ENCODE data around the gene LDLRAD4.

LDLRAD4 gene

DNA sequence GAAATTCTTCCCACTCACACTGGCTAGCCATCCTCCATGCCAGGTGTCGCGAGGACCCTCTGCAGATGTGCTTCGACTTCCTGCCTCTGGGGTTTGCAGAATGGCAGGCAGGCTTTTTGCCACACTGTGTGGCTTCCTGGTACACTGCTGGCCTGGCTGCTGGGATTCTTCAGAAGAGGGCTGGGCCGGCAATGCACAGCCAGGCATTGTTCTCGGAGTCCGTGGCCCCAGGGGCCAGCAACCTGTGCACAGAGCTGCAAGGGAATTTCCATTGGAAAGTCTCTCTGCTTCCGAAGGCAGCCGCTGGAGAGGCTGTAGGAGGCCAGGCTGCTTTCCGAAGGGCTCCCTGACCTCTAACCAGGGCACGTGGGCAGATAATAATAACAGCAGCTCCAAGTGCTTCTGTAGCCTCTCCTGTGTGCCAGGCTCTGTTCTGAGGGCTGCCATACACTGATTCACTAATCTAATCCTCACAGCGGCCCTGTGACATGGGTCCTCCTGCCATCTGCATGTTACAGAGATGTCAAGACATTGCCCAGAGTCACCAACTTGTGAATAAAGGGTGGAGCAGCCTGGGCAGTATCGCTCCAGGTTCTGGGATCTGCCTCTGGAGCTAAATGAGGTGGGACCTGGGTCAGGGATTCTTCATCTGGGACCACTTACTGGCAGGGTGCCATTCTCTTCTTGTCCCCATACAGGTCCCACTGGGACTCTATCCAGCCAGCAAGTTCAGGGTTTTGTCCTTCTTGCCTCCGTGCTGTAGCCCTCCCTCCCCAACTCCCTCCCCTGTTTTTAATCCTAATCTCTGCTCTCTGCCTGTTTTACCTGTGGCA lies 5.0 kb downstream of the LDLRAD4 start:
- no peaks in the 10 kb centered on the region for H3K9me3 ChIP-seq (ENCODE audit: insufficient read depth, low read length, severe bottlenecking)
- H3K4me3 ChIP-seq (ENCODE audit: low read depth in 1 of 2, low read length in 2 of 2): no peak overlapping the region; a peak in 1 of 4 replicates
- peak overlapping the region; percentile 44; the same call in 1 of the 2 replicates for H3K4me2 ChIP-seq (ENCODE audit: insufficient read depth, low read length)
- H3K36me3 ChIP-seq (ENCODE audit: insufficient read depth, low read length): peaks cover 22% of the 10 kb centered on the region
- H3K79me2 ChIP-seq (ENCODE audit: insufficient read depth, low read length): peaks cover 94% of the 10 kb centered on the region
- H4K20me1 ChIP-seq (ENCODE audit: insufficient read depth, low read length): peaks cover 12% of the 10 kb centered on the region
- H2AFZ ChIP-seq (ENCODE audit: low read depth, low read length): 0 out of 2 replicates have a peak overlapping the region, but pooled peaks have one; percentile 12
- H3K9ac ChIP-seq (ENCODE audit: low read depth, low read length): peak overlapping the region; percentile 32
- ATAC-seq (ENCODE audit: insufficient read depth, low read depth): peak; percentile 83
- H3K4me1 ChIP-seq (ENCODE audit: insufficient read depth, low read length): peaks cover 53% of the 10 kb centered on the region
- H3K27me3 ChIP-seq (ENCODE audit: insufficient read depth, low read length, poor library complexity): no peaks in the 10 kb centered on the region
- H3K27ac ChIP-seq (ENCODE audit: low read length): peak overlapping the region; percentile 82
- peak; percentile 79 for DNase-seq
- TF ChIP-seq EZH2 (IDR thresholded peaks at IDR 0.05; ENCODE audit: borderline replicate concordance, low read depth, low read length, severe bottlenecking): no peak

DNA sequence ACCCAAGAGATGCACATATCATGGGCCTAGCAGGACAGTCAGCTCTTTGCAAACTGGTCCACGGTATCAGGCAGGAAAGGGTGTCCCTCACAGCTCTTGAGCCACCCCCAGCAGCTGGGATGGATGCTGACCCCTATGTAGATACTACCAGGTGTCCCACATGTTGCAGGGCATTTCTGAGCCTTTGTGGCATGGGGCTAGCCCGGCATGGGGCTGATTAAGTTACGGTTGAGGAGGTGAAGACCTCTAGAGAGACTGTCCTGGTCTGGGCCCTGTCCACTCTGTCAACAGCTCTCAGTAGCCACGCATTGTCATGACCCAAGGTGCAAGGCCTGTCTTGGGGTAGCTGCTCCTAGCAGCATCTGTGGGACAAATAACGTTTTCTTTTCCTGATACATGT lies 6.7 kb downstream of the LDLRAD4 start:
- H3K4me2 ChIP-seq (ENCODE audit: insufficient read depth, low read length): no peak overlapping the region
- peaks cover 93% of the 10 kb centered on the region for H3K79me2 ChIP-seq (ENCODE audit: insufficient read depth, low read length)
- H3K36me3 ChIP-seq (ENCODE audit: insufficient read depth, low read length): peaks cover 22% of the 10 kb centered on the region
- H3K9ac ChIP-seq (ENCODE audit: low read depth, low read length): no peak overlapping the region
- no peaks in the 10 kb centered on the region for H3K9me3 ChIP-seq (ENCODE audit: insufficient read depth, low read length, severe bottlenecking)
- H3K4me3 ChIP-seq (ENCODE audit: low read depth in 1 of 2, low read length in 2 of 2): no peak overlapping the region
- H3K27ac ChIP-seq (ENCODE audit: low read length): no peak overlapping the region
- DNase-seq: no peak
- H3K27me3 ChIP-seq (ENCODE audit: insufficient read depth, low read length, poor library complexity): no peaks in the 10 kb centered on the region
- ATAC-seq (ENCODE audit: insufficient read depth, low read depth): no peak
- peaks cover 40% of the 10 kb centered on the region for H3K4me1 ChIP-seq (ENCODE audit: insufficient read depth, low read length)
- H2AFZ ChIP-seq (ENCODE audit: low read depth, low read length): no peak overlapping the region
- TF ChIP-seq CTCF (IDR thresholded peaks at IDR 0.05; ENCODE audit: borderline replicate concordance, extremely low read depth, low read length, poor library complexity, severe bottlenecking): no peak
- no peak for TF ChIP-seq EZH2 (IDR thresholded peaks at IDR 0.05; ENCODE audit: borderline replicate concordance, low read depth, low read length, severe bottlenecking)
- peaks cover 23% of the 10 kb centered on the region for H4K20me1 ChIP-seq (ENCODE audit: insufficient read depth, low read length)

- H3K4me1 ChIP-seq (ENCODE audit: insufficient read depth, low read length): peaks cover 26% of the 10 kb centered on the region
- no peak for DNase-seq
- no peaks in the 10 kb centered on the region for H3K27me3 ChIP-seq (ENCODE audit: insufficient read depth, low read length, poor library complexity)
- H4K20me1 ChIP-seq (ENCODE audit: insufficient read depth, low read length): peaks cover 21% of the 10 kb centered on the region
- H3K9me3 ChIP-seq (ENCODE audit: insufficient read depth, low read length, severe bottlenecking): no peaks in the 10 kb centered on the region
- H3K9ac ChIP-seq (ENCODE audit: low read depth, low read length): no peak overlapping the region
- TF ChIP-seq EZH2 (IDR thresholded peaks at IDR 0.05; ENCODE audit: borderline replicate concordance, low read depth, low read length, severe bottlenecking) (no peak), CTCF (IDR thresholded peaks at IDR 0.05; ENCODE audit: borderline replicate concordance, extremely low read depth, low read length, poor library complexity, severe bottlenecking) (no peak)
- no peak overlapping the region for H3K4me3 ChIP-seq (ENCODE audit: low read depth in 1 of 2, low read length in 2 of 2)
- peaks cover 24% of the 10 kb centered on the region for H3K36me3 ChIP-seq (ENCODE audit: insufficient read depth, low read length)
- peaks cover 91% of the 10 kb centered on the region for H3K79me2 ChIP-seq (ENCODE audit: insufficient read depth, low read length)
- no peak overlapping the region for H3K27ac ChIP-seq (ENCODE audit: low read length)
- no peak overlapping the region for H3K4me2 ChIP-seq (ENCODE audit: insufficient read depth, low read length)
- ATAC-seq (ENCODE audit: insufficient read depth, low read depth): no peak
- no peak overlapping the region for H2AFZ ChIP-seq (ENCODE audit: low read depth, low read length)
Observed at GRCh38 chr18:13226533-13227144, 8.1 kb downstream of the LDLRAD4 start.

DNA sequence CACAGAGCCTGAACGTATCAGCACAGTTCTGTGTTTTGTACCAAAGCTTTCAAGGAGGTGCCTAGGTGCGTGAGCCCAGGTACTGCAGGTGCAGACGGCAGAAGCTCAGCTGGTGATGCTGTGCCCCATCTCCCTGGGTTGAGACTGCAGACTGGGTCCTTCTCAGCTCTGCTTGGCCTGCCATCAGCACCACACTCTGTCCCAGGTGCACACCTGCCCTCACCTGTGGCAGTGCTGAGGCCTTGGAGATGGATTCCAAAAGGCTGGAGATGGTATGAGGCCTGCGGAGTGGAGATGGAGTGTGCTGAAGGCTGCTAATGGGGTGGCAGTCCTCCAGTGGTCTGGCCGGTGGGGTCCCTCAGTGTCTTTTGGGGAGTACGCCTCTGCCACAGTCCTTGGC lies 9.3 kb downstream of the LDLRAD4 start:
- H3K79me2 ChIP-seq (ENCODE audit: insufficient read depth, low read length): peaks cover 92% of the 10 kb centered on the region
- peaks cover 27% of the 10 kb centered on the region for H3K36me3 ChIP-seq (ENCODE audit: insufficient read depth, low read length)
- no peak overlapping the region for H3K27ac ChIP-seq (ENCODE audit: low read length)
- no peaks in the 10 kb centered on the region for H3K27me3 ChIP-seq (ENCODE audit: insufficient read depth, low read length, poor library complexity)
- DNase-seq: no peak
- no peak overlapping the region for H3K4me2 ChIP-seq (ENCODE audit: insufficient read depth, low read length)
- ATAC-seq (ENCODE audit: insufficient read depth, low read depth): no peak
- TF ChIP-seq EZH2 (IDR thresholded peaks at IDR 0.05; ENCODE audit: borderline replicate concordance, low read depth, low read length, severe bottlenecking) (no peak), CTCF (IDR thresholded peaks at IDR 0.05; ENCODE audit: borderline replicate concordance, extremely low read depth, low read length, poor library complexity, severe bottlenecking) (no peak)
- no peaks in the 10 kb centered on the region for H3K9me3 ChIP-seq (ENCODE audit: insufficient read depth, low read length, severe bottlenecking)
- no peak overlapping the region for H2AFZ ChIP-seq (ENCODE audit: low read depth, low read length)
- no peak overlapping the region for H3K9ac ChIP-seq (ENCODE audit: low read depth, low read length)
- H3K4me1 ChIP-seq (ENCODE audit: insufficient read depth, low read length): peaks cover 13% of the 10 kb centered on the region
- H4K20me1 ChIP-seq (ENCODE audit: insufficient read depth, low read length): peaks cover 33% of the 10 kb centered on the region
- H3K4me3 ChIP-seq (ENCODE audit: low read depth in 1 of 2, low read length in 2 of 2): no peak overlapping the region

Measured in DND-41 (cell line).